ENCODE data around the gene LGR6. TPM values are rescaled to one million over a fixed set of nuclear protein-coding genes. Genes with fewer than 3 reads are reported as not detected.
"Not testable (repeated sequence)": the region's sequence is repeated elsewhere in the genome, so short reads cannot be mapped to it uniquely, and the experiment has no call there.

The LGR6 gene
- total RNA-seq, 4 donors from 2014 or later = 0.15 TPM; not detected in 3

- H3K27me3 ChIP-seq = no peaks in the 10 kb centered on the region
- H3K9me3 ChIP-seq = no peaks in the 10 kb centered on the region
- peak overlapping the region; percentile 81 to 97 (median 93) for H3K27ac ChIP-seq
- TF ChIP-seq CTCF (IDR thresholded peaks at IDR 0.05 in 4 of 5, conservative IDR thresholded peaks at IDR 0.05 in 1 of 5) (no peak), POLR2A (IDR thresholded peaks at IDR 0.05) (no peak)
- H3K4me1 ChIP-seq = peaks cover 43 to 45% of the 10 kb centered on the region in 2 donors
- in situ Hi-C loops (cut with MboI; ENCODE audit: low sequenced_read_pairs in 4 of 4) (loop anchor here (25.0 kb wide), 4 partner anchors 114 to 364 kb away; partner anchors contain the start of gene SYT2 (in 3 of the 4)), intact Hi-C loops (cut with DNase I; ENCODE audit: low total_unique reads) (loop anchor here (2.0 to 10.0 kb wide), 4 partner anchors 63 to 367 kb away; partner anchors contain the start of gene SYT2)
- H3K4me3 ChIP-seq = peak overlapping the region in 1 of 4 donors; percentile 88
- DNase-seq (no peak), ATAC-seq (no peak)
- no peaks in the 10 kb centered on the region for H3K36me3 ChIP-seq
Measured at GRCh38 chr1:202348005-202348508, 154.5 kb downstream of the LGR6 start.

- no peaks in the 10 kb centered on the region for H3K27me3 ChIP-seq
- TF ChIP-seq POLR2A (IDR thresholded peaks at IDR 0.05) = peak; percentile 91 to 93
- no peak for TF ChIP-seq CTCF (IDR thresholded peaks at IDR 0.05 in 4 of 5, conservative IDR thresholded peaks at IDR 0.05 in 1 of 5)
- intact Hi-C loops (cut with DNase I; ENCODE audit: low total_unique reads) (loop anchor here (2.0 to 10.0 kb wide), 4 partner anchors 62 to 366 kb away; partner anchors contain the start of gene SYT2), in situ Hi-C loops (cut with MboI; ENCODE audit: low sequenced_read_pairs in 4 of 4) (loop anchor here (25.0 kb wide), 4 partner anchors 114 to 364 kb away; partner anchors contain the start of gene SYT2 (in 3 of the 4))
- peak within 1 kb of the TSS; percentile 85 to 94 (median 86) for H3K4me3 ChIP-seq
- H3K27ac ChIP-seq = peak within 1 kb of the TSS; percentile 89 to 97 (median 97)
- peak; percentile 91 for ATAC-seq
- peak; percentile 99 for DNase-seq
- peaks cover 44 to 46% of the 10 kb centered on the region in 2 donors for H3K4me1 ChIP-seq
- no peaks in the 10 kb centered on the region for H3K9me3 ChIP-seq
- no peaks in the 10 kb centered on the region for H3K36me3 ChIP-seq
Measured at GRCh38 chr1:202348509-202349205, 155.1 kb downstream of the LGR6 start, which contains the start of gene PPP1R12B. Gene PPP1R12B, plus strand, starts transcription at chr1:202348699. Its CDS starts 153 bp downstream, at chr1:202348852.

- H3K9me3 ChIP-seq = no peaks in the 10 kb centered on the region
- H3K27ac ChIP-seq = peak overlapping the region; percentile 89 to 97 (median 97)
- H3K27me3 ChIP-seq = no peaks in the 10 kb centered on the region
- peak; percentile 3 to 32 for ATAC-seq
- TF ChIP-seq POLR2A (IDR thresholded peaks at IDR 0.05) (no peak), CTCF (IDR thresholded peaks at IDR 0.05 in 4 of 5, conservative IDR thresholded peaks at IDR 0.05 in 1 of 5) (no peak)
- H3K36me3 ChIP-seq = no peaks in the 10 kb centered on the region
- peak overlapping the region; percentile 85 to 94 (median 86) for H3K4me3 ChIP-seq
- DNase-seq = no peak
- peaks cover 41 to 44% of the 10 kb centered on the region in 2 donors for H3K4me1 ChIP-seq
- in situ Hi-C loops (cut with MboI; ENCODE audit: low sequenced_read_pairs in 4 of 4) (loop anchor here (25.0 kb wide), 4 partner anchors 113 to 363 kb away; partner anchors contain the start of gene SYT2 (in 3 of the 4)), intact Hi-C loops (cut with DNase I; ENCODE audit: low total_unique reads) (loop anchor here (2.0 to 10.0 kb wide), 4 partner anchors 61 to 365 kb away; partner anchors contain the start of gene SYT2)
Measured at GRCh38 chr1:202349206-202349928, 155.8 kb downstream of the LGR6 start.

- DNase-seq (peak; percentile 57 to 68), ATAC-seq (peak; percentile 22 to 23)
- in situ Hi-C loops (cut with MboI; ENCODE audit: low sequenced_read_pairs in 4 of 4) = no loop called here
- intact Hi-C loops (cut with DNase I; ENCODE audit: low total_unique reads) = no loop called here
- Histone ChIP-seq H3K27ac (peak overlapping the region; percentile 89 to 97 (median 97)), H3K27me3 (no peaks in the 10 kb centered on the region), H3K9me3 (no peaks in the 10 kb centered on the region), H3K4me1 (peaks cover 44% of the 10 kb centered on the region in 2 donors), H3K4me3 (peak overlapping the region in 2 of 4 donors; percentile 6 to 17), H3K36me3 (no peaks in the 10 kb centered on the region)
- TF ChIP-seq POLR2A (IDR thresholded peaks at IDR 0.05) (peak in 1 of 2 donors; percentile 35), CTCF (IDR thresholded peaks at IDR 0.05 in 4 of 5, conservative IDR thresholded peaks at IDR 0.05 in 1 of 5) (no peak)
Measured at GRCh38 chr1:202351725-202352124, 158.1 kb downstream of the LGR6 start.

- H3K36me3 ChIP-seq; intact Hi-C loops (cut with DNase I; ENCODE audit: low total_unique reads); H3K27me3 ChIP-seq; ATAC-seq; DNase-seq; in situ Hi-C loops (cut with MboI; ENCODE audit: low sequenced_read_pairs in 4 of 4); H3K9me3 ChIP-seq: not testable (repeated sequence)
- Histone ChIP-seq H3K4me1 (peaks cover 49 to 50% of the 10 kb centered on the region in 2 donors), H3K4me3 (peak overlapping the region in 1 of 4 donors; percentile 15), H3K27ac (peak overlapping the region; percentile 89 to 97 (median 97))
Measured at GRCh38 chr1:202352583-202353197, 159.1 kb downstream of the LGR6 start.
